Activated CD4-positive, alpha-beta T cell treated with anti-CD3 and anti-CD28 coated beads for 24 hours (primary cell): Measurements from ENCODE around the gene CNTNAP5.

Source experiments
- DNase-seq, 2 donors: peaks; one replicate each; pipeline ENCODE4 v3.0.0-alpha.2; 2020; ENCODE audit warnings: low read depth in 2 of 2

Gene CNTNAP5

DNA sequence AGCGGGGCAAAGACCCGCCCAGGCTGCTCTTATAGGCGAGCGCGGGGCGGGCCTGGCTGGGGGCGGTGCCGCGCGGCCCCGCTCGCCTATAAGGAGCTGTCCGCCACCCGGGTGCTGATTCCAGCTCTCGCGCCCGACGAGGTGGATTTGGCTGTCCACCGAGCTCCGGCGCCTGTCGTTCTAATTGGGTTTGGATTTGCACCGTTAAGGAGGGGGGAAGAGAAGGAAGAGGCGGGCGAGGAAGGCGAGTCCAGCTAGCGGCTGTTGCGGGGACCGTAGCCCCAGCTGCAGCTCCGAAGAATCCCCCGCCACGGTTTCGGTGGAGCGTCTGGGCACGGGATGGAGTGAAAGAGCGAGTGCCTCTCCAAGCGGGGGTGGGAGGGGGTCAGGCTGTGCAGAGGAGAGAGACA is at the start of gene CNTNAP5:
Gene CNTNAP5 (plus strand): TSS at position 117 of the 410 bp plus-strand sequence. CDS start 364 bp downstream, outside the sequence.
- DNase-seq, result no peak

DNA sequence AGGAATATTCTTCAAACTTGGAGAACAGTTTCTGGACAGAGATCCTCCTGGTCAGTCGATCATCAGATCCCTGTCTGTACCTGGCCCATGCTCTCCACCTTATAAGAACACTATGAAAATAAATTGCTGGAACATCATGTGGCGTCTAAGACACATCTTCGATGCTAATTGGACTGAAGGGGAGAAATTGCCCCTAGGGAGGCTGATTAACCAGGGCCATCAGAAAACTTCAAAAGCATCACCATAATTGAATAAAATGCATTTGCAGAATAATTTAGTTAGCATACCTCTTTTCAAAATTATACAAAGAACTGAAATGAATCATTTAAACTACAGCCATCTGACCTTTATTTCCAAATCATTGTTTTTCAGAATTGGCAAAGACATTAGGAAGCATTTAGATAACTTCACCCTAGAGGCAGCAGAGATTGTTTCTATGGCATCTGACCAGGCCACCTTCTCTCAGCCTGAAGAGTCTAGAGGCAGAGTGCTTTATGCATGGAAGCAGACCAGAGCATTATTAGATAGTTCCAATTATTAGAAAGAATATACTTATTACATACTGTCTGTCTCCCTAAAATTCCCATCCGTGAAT is 48.9 kb upstream of the CNTNAP5 start:
- DNase-seq, result no peak

DNA sequence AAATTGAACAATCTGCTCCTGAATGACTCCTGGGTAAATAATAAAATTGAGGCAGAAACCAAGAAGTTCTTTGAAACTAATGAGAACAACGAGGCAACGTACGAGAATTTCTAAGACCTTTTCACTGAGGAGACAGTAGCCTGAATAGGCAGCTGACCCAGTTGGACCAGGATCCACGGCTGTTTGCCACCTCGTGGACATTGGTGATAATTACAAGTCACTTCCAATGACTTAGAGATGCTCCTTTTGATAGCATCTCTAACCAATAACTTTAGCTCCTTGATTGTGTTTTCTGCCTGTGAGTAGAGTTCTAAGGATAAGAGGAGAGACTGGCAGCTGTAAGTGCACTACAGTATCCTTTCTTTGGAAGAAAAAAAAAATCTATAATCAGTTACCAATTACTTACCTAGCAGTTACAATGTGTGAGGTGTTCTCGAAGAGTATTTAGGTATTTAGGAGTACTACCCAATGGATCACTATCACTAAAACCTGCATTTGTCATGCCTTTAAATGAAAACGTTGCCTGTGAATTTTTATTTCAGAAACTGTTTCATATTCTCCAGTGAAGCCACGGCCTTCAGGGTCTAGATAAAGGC is 31.3 kb upstream of the CNTNAP5 start:
- no peak for DNase-seq

DNA sequence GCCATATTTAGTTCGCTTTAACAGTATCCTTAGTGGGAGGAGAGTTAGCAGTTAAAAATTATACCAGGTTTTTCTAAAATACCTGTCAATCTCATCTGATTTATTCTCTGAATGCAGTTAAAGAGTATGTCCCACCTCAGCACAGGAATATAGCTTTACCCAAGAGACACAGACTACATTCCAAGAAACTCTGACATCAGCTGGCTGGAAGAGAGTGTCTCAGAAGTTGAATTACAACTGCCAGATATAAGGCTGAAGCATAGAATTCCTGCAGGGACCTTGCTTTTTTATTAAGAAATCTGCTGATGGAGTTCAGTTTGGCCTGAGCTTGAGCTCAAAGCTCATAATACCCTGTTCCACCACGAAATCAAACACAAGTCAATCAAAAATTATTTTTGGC is 25.4 kb upstream of the CNTNAP5 start:
- DNase-seq, result no peak

DNA sequence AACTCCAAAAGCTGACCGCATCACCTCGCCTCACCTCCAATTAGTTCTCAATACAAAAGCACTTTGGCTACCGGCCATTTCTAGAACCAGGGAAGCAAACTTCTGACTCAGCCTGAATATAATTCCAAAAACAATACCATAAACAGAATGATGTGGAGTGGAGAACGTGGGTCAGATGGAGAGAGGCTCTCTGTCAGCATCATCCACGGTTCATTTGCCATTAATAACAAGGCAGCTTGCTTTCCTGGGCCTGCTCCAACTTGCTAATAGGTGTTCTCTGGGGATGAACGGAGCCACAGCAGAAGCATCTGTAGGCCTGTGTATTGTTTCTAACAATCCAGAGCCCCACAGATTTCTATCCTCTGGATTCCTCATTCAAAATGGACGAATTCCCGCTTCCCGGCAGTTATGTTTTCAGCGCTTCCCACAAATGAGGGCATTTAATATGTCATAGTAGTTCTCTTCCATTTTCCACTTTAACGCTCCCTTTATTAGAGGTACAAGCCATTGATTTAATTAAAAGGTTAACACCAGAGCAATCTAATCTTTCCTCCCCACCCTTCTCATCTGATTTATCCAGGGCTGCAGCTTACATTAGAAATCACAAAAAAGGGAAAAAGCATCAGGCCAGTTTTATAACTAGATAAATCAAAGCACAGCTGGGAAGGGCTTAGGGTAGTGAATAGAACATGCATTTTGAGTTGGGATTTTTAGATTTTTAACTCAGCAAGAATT is 23.2 kb upstream of the CNTNAP5 start:
- DNase-seq, result no peak

DNA sequence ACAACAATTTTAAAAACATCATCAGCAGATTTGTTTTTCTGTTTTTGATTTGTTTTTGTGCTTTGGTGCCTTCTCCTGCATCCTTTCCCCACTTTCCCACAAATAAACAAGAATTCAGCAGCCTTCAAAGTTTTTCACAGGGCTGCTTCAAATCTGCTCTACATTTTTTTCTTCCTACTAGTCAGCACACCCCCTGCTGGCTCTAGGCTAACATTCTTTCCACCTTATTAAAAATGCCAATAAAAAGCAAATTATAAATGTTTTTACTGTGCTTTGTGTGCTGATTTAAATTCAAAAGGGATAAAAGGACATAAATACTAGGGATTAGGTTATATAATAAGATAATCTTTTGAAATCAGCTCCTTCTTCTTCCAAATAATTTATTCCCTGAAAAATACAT is 6.2 kb upstream of the CNTNAP5 start:
- DNase-seq, result no peak

DNA sequence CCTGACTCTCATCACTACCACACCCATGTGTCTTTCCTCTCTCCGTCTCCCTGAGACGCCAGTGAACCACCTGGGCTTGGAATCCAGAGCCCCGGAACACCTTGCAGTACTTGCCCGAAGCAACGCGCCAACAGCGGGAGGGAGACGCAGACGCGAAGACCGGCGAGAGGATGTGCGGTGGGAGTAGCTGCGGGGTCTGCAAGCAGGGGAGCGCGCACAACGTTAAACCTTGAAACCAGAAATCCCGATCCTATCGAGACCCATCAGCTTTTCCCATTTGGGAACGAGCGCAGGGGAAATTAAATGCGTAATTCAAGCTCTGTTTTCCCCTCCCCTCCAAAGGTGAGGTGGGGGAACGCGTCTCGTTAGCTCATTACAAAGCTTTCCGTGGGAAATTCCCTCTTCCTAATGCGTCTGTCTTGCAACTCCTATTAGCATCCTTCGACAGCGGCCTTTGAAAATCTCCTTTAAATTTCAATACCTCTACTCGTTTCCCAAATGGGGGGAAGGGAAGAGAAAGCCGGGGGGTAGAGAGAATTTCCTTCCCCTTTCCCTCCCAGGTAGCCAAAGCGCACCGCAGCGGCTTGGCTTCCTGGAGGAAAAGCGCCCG is 421 bp upstream of the CNTNAP5 start:
- no peak for DNase-seq

DNA sequence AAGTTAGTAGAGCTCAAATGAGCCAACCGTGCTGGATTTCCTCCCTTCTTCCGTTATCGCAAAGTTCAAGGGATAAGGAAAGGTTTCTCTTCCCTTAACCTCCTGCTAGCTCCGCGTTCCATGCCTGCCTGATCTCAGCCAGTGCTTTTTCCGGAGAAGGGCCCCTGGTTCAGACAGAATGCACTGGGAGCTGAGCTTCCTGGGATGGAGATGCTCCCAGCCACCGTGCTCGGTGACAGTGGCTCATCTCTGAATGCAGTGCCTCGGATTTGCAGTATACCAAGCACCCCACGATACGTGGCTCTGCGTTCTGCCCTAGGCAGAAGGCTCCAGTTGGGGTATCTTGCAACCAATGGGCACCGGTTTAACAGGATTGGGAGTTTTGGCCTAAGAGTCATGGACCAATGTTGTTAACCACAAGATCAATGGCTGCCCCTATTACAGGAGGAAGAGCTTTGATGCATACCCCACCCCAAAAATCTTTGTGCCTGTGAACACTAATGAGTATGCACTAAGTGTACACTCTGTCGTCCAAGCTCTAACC is 876 bp downstream of the CNTNAP5 start:
- no peak for DNase-seq

DNA sequence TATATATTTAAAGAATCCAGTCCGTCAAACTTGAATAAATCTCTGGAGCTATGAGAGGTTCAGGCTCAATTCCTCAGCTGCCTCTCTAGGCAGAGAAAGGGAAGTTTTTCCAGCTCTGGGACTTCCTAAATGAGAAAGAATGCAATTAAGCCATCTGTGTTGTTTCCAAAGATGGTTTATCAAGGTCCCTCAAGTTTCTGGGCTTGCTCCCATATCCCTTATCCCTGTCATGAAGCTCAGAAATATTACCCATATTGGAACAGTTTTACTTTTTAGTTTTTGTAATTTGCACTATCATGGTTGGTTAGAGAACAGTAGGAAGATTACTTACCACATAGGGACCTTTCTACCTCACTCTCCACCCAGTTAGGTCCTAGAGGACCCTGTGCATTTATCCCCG is 1.4 kb downstream of the CNTNAP5 start:
- DNase-seq, result no peak

DNA sequence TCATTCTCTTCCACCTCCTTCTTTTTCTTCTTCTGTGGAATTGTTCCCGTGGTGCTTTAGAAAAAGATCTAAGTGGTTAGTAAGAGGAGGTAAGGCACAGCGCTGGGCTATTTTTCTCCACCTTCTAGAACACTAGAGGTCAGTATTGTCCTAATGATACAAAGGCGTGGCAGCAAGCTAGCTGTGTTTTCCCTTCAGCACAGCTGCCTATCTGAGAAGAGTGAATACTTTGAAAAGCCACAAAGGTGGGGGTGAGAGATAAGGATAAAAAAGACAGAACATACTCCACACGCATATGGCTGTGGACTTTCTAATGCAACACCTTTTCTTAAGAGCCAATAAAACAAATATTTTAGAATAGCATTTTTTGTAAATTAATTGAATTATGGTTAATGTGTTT is 2.1 kb downstream of the CNTNAP5 start:
- DNase-seq, result no peak

DNA sequence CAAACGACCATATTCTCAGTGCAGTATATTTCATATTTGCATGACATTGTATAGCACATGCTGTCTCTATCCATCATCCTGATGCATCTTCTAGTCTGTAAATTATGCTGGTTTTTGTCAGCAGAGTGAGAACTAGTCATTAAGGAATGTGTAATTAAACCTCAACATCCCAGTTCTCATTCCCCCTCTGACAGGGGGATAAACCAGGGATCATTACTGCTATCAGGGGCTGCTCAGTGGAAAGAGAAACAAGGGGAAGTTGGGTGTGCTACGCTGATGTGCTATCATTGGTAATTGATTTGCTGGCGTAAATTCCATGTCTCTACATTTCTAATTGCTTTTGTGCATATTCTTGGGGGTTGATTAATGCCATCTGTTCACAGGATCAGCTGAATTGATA is 7.7 kb downstream of the CNTNAP5 start:
- DNase-seq, result no peak

DNA sequence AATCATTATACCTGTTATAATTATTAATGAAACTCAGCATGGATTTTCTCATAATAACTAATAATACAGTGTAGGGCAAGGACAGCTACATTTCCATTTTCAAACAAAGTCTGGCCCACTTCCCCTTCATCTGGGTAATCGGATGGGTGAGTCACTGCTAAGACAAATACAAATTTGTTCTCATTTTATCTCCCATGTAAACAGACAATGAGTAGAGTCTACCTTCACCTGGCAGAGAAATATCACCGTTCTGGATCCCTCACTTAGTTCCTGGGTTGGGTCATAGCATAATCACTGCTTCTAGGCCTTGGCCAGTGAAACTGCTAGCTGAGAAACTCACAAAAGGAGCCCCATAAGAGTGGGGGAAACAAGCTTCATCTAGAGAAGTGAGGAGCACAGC is 9.2 kb downstream of the CNTNAP5 start:
- no peak for DNase-seq

DNA sequence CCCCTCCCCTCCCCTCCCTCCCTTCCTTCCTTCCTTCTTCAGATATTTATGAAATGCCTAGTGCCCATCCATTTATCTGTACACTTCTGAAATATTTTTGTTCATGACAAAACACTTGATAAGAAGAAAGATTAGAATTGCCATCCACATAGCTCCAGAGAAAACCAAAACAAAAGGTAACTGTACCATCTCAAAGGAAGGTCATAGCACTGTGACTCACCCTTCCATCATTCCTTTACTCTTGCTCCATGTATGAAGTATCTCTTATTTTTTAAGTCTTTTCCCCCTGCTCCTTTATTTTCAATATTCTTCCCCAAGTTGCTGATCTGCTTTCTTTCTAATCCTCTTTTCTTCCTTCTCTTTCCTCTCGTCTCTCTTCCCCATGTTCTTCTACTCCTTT is 9.9 kb downstream of the CNTNAP5 start:
- no peak for DNase-seq

DNA sequence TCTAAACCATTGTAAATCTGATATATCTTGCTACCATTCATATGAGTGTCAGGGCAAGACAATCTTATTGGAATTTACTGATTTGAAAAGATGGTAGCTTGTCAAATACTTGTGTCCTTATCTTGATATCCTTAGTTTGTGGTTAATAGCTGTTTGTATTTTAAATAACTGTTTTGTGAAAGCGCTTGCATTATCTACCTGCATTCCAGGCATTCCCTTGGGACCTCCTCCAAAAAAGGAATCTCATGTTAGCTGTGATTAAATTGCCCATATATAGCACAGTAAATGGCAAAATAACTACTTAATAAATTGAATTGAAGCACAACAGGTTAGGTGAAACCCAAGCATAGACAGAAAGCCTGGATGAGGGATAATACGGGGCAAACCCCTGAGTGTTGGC is 13.9 kb downstream of the CNTNAP5 start:
- DNase-seq, result no peak

DNA sequence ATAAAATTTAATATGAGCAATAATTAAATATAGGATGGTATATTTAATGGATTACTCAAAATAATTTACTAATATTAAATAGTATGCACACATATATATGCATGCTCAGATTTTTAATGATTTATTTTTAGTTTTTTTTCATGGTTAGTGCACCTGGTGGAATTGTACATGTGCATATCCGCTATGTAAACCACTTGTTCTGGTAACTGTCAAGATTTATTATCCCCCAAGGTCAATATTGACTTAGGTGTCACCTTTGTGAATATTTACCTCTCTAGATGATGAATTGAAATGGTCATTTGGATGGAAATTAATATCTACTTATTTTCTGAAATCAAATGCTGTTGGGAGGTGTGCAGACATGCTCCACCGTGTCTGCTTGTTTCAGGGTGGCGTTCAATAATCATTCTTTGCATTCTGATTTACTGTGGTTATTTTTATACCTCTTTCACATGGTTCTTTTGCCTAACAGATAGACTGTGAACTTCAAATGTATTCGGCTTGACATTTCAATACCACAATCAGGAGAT is 14.7 kb downstream of the CNTNAP5 start:
- DNase-seq, result no peak

DNA sequence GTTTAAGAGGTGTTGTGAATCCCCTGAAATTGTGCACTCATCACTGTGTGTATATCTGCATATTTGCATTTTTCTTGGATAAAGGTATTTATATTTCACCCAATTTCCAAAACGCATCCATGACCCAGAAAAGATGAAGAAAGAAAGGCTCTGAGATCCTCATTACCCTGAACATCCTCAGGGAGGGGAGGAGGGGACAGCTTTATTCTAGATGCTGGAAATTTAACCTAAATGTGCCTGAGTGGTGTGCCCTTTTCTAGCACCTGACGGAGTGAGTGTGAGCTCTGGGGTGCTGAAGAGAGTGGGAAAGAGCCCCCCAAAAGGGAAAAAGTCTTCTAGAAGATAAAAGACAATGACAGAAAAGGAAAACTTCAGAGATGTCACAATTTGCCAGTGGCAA is 20.8 kb downstream of the CNTNAP5 start:
- DNase-seq, result no peak

DNA sequence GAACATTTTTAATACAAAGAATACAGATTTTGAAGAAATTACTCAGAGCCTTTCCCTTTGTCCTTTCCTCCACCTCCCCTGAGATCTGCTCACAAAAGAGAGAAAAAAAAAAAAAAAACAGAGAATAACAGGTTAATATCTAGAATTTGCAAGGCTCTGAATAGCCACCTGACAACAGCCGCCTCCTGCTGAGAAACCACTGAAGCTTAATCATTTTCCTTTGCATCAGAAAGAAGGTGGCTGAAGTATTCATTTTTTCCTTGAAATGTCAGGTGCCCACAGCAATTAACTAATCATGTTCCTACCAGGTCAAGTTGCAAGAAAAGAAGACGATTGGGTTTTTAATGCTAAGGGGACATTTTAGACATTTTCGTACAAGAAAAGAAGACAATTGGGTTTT is 21.2 kb downstream of the CNTNAP5 start:
- DNase-seq, result no peak

DNA sequence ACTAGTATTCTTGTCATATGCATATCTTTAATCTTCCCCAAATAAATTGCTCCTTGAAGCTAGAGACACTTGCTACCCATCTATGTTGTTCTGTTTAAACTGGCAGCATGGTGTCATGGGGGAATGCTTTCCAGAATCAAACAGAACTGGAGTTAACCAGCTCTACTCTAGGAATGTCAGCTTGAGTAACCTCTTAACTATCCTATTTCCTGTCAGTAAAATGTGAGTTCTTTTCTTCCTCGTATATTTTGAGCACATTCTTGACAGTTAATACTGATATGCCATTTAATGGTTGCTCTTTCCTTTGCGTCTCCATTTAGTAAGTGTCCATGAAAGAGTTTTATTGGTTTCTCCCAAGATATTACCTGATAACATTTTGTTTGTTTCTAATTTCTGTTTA is 23.0 kb downstream of the CNTNAP5 start:
- DNase-seq, result no peak

DNA sequence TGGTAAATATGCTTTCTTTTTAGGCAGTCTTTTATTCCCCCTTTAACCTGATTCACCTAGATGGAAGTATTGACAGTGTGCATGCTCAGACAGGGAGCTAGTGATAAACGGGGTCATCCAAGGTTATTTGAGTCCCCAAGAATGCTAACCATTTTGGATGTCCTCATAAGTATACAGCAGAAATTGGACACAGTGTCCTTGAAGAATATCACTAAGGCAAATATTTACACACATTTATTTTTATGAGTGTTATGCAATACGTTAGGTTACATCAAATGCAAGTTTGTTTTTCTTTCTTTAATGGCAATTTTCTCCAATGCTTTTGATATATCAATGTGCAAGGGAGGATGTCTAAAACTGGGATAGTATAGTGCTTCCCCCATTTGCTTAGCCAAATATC is 23.6 kb downstream of the CNTNAP5 start:
- no peak for DNase-seq

DNA sequence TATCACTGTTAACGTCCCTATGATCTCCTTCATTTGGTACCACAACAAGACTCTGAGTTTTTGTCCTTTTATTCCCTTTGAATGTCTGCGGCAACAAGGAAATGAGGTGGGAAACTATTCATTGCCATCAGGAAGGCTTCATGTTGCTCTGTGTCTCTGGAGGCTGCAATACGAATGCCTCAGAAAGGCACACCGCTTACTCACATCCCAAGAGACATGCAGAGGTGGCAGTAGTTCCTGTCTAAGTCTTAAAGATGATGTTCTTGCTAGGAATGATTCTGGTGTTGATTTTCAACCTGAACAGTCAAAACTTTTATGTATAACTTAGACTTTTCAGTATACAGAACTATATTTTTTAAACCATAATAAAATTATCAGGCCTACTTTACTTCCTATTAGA is 24.0 kb downstream of the CNTNAP5 start:
- DNase-seq, result no peak

DNA sequence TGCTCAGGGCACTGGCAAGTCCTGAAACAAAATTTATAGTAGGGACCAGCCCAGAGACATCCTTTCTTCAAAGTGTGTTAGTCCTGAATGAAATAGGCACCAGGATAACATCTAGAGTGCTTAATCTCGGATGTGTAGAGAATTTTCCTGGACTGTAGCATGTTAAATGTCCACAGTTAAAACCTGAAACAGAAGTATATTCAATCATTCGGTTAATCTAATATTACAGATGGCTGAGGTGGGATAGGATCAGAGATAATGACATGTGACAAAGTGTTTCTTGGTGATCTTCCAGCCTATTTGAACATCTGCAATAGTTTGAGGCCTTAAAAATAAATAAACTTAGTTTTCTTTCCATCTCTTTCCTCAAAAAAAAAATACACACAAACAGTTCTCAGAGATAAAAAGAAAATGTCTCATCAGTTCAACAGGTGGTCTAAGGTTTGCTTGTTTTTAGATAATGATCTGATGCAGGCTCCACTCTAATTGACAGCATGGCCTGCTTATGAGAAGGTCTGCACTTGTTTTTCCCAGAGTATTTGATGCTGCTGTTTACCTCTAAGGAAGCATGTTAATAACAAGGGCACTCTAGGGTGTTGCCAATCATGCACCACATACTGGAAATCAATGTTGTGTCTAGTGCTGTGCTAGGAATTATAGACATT is 25.9 kb downstream of the CNTNAP5 start:
- no peak for DNase-seq

DNA sequence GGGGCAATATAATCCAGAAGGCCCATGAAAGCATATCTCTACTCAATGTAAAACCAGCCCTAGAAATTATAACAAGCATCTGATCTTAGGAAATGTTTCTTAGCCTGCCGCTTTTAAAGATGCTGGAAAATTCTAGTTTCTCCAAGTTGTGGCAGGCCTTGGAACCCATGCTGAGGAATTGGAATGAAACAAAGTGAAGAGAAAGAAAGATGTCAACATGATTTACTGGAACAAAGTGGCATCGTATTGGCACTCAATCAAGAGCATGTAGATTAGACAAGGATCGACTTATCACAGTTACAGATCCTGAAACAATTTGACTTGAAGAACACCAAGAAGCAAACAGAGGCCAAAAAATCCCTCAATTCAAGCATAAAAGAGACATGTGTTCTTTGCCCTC is 28.7 kb downstream of the CNTNAP5 start:
- no peak for DNase-seq
